Activated T-helper 2 cell treated with anti-CD3 and anti-CD28 coated beads, Interferon-gamma antibody, Interleukin-2, Interleukin-4, amounts not matched to agents 10 μg/mL and 5 μg/mL and 100 μg/mL, durations not matched to agents 14 hours and 24 hours and 36 hours (primary cell): ENCODE data around the gene STXBP3. TPM values are rescaled to one million over a fixed set of nuclear protein-coding genes. Genes with fewer than 3 reads are reported as not detected.

ENCODE experiments used
- DNase-seq: peaks from one replicate; pipeline ENCODE4 v3.0.0; 2021; ENCODE audit warnings: low spot score
- H3K27ac Mint-ChIP-seq: one replicate; pipeline ENCODE4 v1.8.0; 2021; ENCODE audit warnings: mixed read lengths
- H3K27me3 Mint-ChIP-seq: one replicate; pipeline ENCODE4 v1.8.0; 2021; ENCODE audit warnings: low read depth, mixed read lengths
- H3K36me3 Mint-ChIP-seq: one replicate; pipeline ENCODE4 v1.8.0; 2021; ENCODE audit warnings: low read depth, mixed read lengths
- H3K4me1 Mint-ChIP-seq: one replicate; pipeline ENCODE4 v1.8.0; 2021; ENCODE audit warnings: low read depth, mixed read lengths
- H3K4me3 Mint-ChIP-seq: one replicate; pipeline ENCODE4 v1.8.0; 2021; ENCODE audit warnings: low read depth, mild to moderate bottlenecking, moderate library complexity, mixed read lengths
- H3K9me3 Mint-ChIP-seq: one replicate; pipeline ENCODE4 v1.8.0; 2021; ENCODE audit warnings: mixed read lengths
- intact Hi-C: fragments of 100-400 bp; cut with micrococcal nuclease; formaldehyde crosslinking; loops from one replicate; pipeline ENCODE4 v1.15.1; 2023
- total RNA-seq: library from RNA; stranded (reverse); gene quantifications from 2 replicates; pipeline ENCODE4 v1.2.3, GENCODE V29; 2022

The STXBP3 gene
- total RNA-seq, 1 donor from 2014 or later, result 51.7 TPM

DNA sequence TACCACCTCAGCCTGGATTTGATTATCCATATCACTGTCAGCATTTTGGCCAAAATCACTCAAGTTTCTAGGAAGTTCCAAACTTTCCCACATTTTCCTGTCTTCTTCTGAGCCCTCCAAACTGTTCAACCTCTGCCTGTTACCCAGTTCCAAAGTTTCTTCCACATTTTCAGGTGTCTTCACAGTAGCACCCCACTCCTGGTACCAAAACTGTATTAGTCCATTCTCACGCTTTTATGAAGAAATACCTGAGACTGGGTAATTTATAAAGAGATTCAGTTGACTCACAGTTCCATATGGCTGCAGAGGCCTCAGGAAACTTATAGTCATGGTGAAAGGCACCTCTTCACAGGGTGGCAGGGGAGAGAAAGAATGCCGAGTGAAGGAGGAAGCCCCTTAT, 39.4 kb downstream of the STXBP3 start:
- Mint-ChIP-seq H3K4me3 (no peak overlapping the region), H3K27me3 (no peaks in the 10 kb centered on the region), H3K9me3 (peaks cover 36% of the 10 kb centered on the region), H3K27ac (no peak overlapping the region), H3K36me3 (peaks cover 86% of the 10 kb centered on the region), H3K4me1 (no peaks in the 10 kb centered on the region)
- intact Hi-C loops, result no loop called here
- no peak for DNase-seq

DNA sequence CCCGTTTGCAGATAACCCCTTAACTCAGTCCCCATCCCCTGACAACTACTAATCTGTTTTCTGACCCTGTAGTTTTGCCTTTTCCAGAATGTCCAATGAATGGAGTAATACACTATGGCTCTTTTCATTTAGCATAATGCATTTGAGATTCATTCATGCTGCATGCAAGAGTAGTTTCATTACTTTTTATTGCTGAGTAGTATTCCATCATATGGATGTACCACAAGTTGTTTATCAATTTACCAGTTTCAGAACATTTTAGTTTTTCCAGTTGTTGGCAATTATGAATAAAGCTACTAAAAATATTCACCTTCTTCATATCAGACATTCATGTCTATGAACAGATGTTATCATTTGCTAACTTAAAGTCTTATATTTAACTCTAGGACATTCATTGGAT, 45.3 kb downstream of the STXBP3 start:
- intact Hi-C loops, result no loop called here
- Mint-ChIP-seq H3K4me3 (no peak overlapping the region), H3K27me3 (no peaks in the 10 kb centered on the region), H3K9me3 (peaks cover 22% of the 10 kb centered on the region), H3K27ac (no peak overlapping the region), H3K36me3 (peaks cover 75% of the 10 kb centered on the region), H3K4me1 (no peaks in the 10 kb centered on the region)
- no peak for DNase-seq

DNA sequence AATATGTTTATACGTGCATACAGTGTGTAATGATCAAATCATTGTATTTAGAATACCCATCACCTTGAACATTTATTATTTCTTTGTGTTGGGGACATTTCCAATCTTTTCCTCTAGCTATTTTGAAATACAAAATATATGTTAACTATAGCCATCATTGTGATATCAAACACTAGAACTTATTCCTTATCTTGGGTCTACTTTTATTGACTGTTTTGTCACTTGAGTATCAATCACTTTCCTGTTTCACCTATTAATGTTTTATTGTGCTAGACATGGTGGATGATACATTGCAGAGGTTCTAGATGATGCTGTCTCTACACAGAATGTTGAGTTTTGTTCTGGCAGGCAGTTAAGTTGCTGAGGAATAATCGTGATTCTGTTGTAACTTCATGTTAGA, 45.9 kb downstream of the STXBP3 start:
- Mint-ChIP-seq H3K4me1 (no peaks in the 10 kb centered on the region), H3K9me3 (peaks cover 18% of the 10 kb centered on the region), H3K27me3 (no peaks in the 10 kb centered on the region), H3K36me3 (peaks cover 69% of the 10 kb centered on the region), H3K4me3 (no peak overlapping the region), H3K27ac (no peak overlapping the region)
- intact Hi-C loops, result no loop called here
- DNase-seq, result no peak

DNA sequence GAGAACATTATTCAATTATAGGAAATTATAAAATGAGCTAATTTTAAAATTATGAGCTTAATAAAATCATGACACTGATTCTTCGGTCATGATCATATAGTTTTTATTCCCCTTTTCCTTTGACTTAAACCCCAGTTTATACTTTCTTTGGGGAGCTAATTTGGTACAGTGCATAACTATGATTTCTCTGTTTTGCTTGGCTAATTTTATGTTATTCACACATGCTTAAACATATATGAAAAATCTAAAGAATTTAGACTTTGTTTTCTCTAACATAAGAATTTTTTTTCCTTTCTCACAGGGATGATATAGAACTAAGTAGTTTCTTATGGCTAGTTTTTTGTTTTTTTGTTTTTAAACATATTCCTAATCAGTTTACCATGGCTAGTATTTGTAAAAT, 52.5 kb downstream of the STXBP3 start:
- Mint-ChIP-seq H3K4me3 (no peak overlapping the region), H3K27me3 (no peaks in the 10 kb centered on the region), H3K36me3 (peaks cover 58% of the 10 kb centered on the region), H3K27ac (no peak overlapping the region), H3K4me1 (no peaks in the 10 kb centered on the region), H3K9me3 (no peaks in the 10 kb centered on the region)
- no peak for DNase-seq
- intact Hi-C loops, result no loop called here

DNA sequence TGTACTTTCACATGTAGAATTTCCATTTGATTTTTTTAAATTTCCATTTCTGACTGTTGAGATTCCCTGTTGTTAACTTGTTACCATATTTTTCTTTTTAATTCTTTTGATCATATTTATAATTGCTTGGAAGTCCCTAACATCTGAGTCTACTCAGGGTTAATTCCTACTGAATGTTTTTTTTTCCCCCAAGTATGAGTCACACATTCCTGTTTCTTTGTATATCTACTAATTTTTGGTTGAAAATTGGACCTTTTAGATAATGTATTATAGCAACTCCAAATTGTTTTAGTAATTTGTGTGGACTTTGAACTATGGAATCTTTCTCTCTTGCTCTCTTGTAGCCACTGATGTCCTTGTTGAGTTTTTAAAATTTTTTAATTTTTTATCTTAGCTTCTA, 54.6 kb downstream of the STXBP3 start:
- H3K36me3 Mint-ChIP-seq, result peaks cover 53% of the 10 kb centered on the region
- intact Hi-C loops, result no loop called here
- DNase-seq, result no peak
- H3K4me1 Mint-ChIP-seq, result no peaks in the 10 kb centered on the region
- no peak overlapping the region for H3K27ac Mint-ChIP-seq
- H3K27me3 Mint-ChIP-seq, result no peaks in the 10 kb centered on the region
- H3K9me3 Mint-ChIP-seq, result no peaks in the 10 kb centered on the region
- H3K4me3 Mint-ChIP-seq, result no peak overlapping the region

- Mint-ChIP-seq H3K4me1 (no peaks in the 10 kb centered on the region), H3K27me3 (no peaks in the 10 kb centered on the region), H3K36me3 (peaks cover 55% of the 10 kb centered on the region), H3K9me3 (no peaks in the 10 kb centered on the region), H3K27ac (no peak overlapping the region), H3K4me3 (no peak overlapping the region)
- DNase-seq, result no peak
- intact Hi-C loops, result no loop called here
Measured at GRCh38 chr1:108803548-108803947, 57.1 kb downstream of the STXBP3 start.

GRCh38 chr1:108808438-108808837, 62.0 kb downstream of the STXBP3 start:
- Mint-ChIP-seq H3K4me1 (peaks cover 2% of the 10 kb centered on the region), H3K27ac (no peak overlapping the region), H3K9me3 (no peaks in the 10 kb centered on the region), H3K36me3 (peaks cover 32% of the 10 kb centered on the region), H3K4me3 (no peak overlapping the region), H3K27me3 (no peaks in the 10 kb centered on the region)
- no peak for DNase-seq
- intact Hi-C loops, result no loop called here

GRCh38 chr1:108811611-108812010, 65.1 kb downstream of the STXBP3 start:
- H3K27ac Mint-ChIP-seq, result no peak overlapping the region
- H3K27me3 Mint-ChIP-seq, result peaks cover 13% of the 10 kb centered on the region
- intact Hi-C loops, result no loop called here
- no peaks in the 10 kb centered on the region for H3K9me3 Mint-ChIP-seq
- H3K36me3 Mint-ChIP-seq, result peaks cover 24% of the 10 kb centered on the region
- H3K4me3 Mint-ChIP-seq, result no peak overlapping the region
- no peak for DNase-seq
- peaks cover 2% of the 10 kb centered on the region for H3K4me1 Mint-ChIP-seq

DNA sequence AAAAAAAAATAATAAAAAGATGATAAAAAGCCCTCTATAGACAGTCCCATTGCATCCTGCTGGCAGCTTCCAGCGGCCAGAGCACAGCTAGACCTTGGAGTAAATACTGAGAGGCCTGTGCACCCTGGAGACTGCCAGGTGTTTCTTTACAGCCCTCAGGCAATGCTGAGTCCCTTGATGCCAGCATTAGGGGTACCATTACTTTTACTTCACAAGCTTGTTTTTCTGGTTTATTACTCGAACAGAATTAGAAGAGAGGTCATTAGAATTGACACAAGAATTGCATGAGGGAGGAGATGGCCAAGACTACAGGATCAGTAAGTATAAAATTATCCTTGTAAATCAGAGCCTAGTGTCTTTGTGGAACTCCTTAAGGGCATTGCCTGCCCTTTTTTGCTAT, 66.9 kb downstream of the STXBP3 start:
- Mint-ChIP-seq H3K27me3 (peaks cover 13% of the 10 kb centered on the region), H3K36me3 (peaks cover 15% of the 10 kb centered on the region), H3K4me3 (no peak overlapping the region), H3K9me3 (no peaks in the 10 kb centered on the region), H3K4me1 (peaks cover 2% of the 10 kb centered on the region), H3K27ac (no peak overlapping the region)
- intact Hi-C loops, result no loop called here
- no peak for DNase-seq

- no peak for DNase-seq
- H3K4me1 Mint-ChIP-seq, result peaks cover 2% of the 10 kb centered on the region
- H3K4me3 Mint-ChIP-seq, result no peak overlapping the region
- H3K27ac Mint-ChIP-seq, result no peak overlapping the region
- H3K9me3 Mint-ChIP-seq, result no peaks in the 10 kb centered on the region
- peaks cover 13% of the 10 kb centered on the region for H3K27me3 Mint-ChIP-seq
- intact Hi-C loops, result no loop called here
- H3K36me3 Mint-ChIP-seq, result peaks cover 7% of the 10 kb centered on the region
Measured at GRCh38 chr1:108814343-108815125, 68.1 kb downstream of the STXBP3 start.

- Mint-ChIP-seq H3K4me3 (no peak overlapping the region), H3K36me3 (peaks cover 4% of the 10 kb centered on the region), H3K27ac (no peak overlapping the region), H3K27me3 (peaks cover 16% of the 10 kb centered on the region), H3K4me1 (no peaks in the 10 kb centered on the region), H3K9me3 (no peaks in the 10 kb centered on the region)
- intact Hi-C loops, result no loop called here
- DNase-seq, result no peak
Measured at GRCh38 chr1:108815566-108815965, 69.1 kb downstream of the STXBP3 start.

- H3K4me3 Mint-ChIP-seq, result no peak overlapping the region
- H3K9me3 Mint-ChIP-seq, result no peaks in the 10 kb centered on the region
- intact Hi-C loops, result no loop called here
- H3K27me3 Mint-ChIP-seq, result peaks cover 16% of the 10 kb centered on the region
- no peaks in the 10 kb centered on the region for H3K4me1 Mint-ChIP-seq
- no peak for DNase-seq
- no peak overlapping the region for H3K27ac Mint-ChIP-seq
- H3K36me3 Mint-ChIP-seq, result peaks cover 4% of the 10 kb centered on the region
Measured at GRCh38 chr1:108816049-108816893, 69.8 kb downstream of the STXBP3 start.

DNA sequence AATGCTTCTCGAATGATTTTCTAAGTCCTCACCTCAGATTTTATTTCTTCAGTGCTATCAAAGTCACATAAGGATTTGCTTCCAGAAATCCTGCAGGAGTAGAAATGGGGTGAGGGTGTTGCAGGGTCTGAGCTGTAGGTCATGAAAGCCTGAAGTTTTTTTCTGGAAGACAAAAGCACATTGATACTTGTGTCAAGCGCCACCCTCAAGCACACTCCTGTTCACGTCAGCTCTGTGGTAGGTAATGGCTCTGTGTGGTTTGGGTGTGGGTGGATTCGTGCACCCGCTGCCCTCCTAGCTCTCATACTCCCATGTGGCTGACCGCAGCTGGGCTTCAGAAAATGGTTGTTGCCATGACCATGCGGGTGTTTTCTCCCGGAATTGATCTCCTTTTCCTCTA, 70.5 kb downstream of the STXBP3 start:
- H3K4me3 Mint-ChIP-seq, result no peak overlapping the region
- H3K9me3 Mint-ChIP-seq, result no peaks in the 10 kb centered on the region
- H3K4me1 Mint-ChIP-seq, result no peaks in the 10 kb centered on the region
- no peak overlapping the region for H3K27ac Mint-ChIP-seq
- H3K36me3 Mint-ChIP-seq, result no peaks in the 10 kb centered on the region
- DNase-seq, result no peak
- intact Hi-C loops, result no loop called here
- H3K27me3 Mint-ChIP-seq, result peaks cover 21% of the 10 kb centered on the region
